Epithelial cell of proximal tubule (primary cell): Measurements from ENCODE around the gene MB21D2. TPM values are rescaled to one million over a fixed set of nuclear protein-coding genes. Genes with fewer than 3 reads are reported as not detected.

Source experiments
- DNase-seq: peaks from one replicate; pipeline ENCODE4 v3.0.0-alpha.2; 2011; ENCODE audit warnings: low read depth
- H3K4me3 ChIP-seq: 2 replicates; pipeline ENCODE4 v1.5.1; 2011; ENCODE audit warnings: low read depth, mild to moderate bottlenecking, low read length
- CTCF ChIP-seq: conservative IDR thresholded peaks from 2 replicates; pipeline ENCODE4 v1.5.1; 2012; ENCODE audit warnings: low read depth, mild to moderate bottlenecking, low read length
- total RNA-seq: library from RNA; depleted of rRNA; stranded (reverse); fragments of >200 nt; gene quantifications from 2 replicates; pipeline ENCODE4 v1.2.3, GENCODE V29; 2015

The MB21D2 gene
- total RNA-seq, 1 donor from 2014 or later = 17.7 TPM

GRCh38 chr3:192835818-192836815 lies 81.5 kb downstream of the MB21D2 start:
- H3K4me3 ChIP-seq = no peak overlapping the region
- no peak for TF ChIP-seq CTCF
- DNase-seq = peak; percentile 89

- TF ChIP-seq CTCF = no peak
- no peak overlapping the region for H3K4me3 ChIP-seq
- no peak for DNase-seq
These were observed 83.2 kb downstream of the MB21D2 start for GRCh38 chr3:192834428-192834827.

GRCh38 chr3:192833177-192833890 lies 84.3 kb downstream of the MB21D2 start:
- no peak for DNase-seq
- no peak for TF ChIP-seq CTCF
- H3K4me3 ChIP-seq = no peak overlapping the region

GRCh38 chr3:192831801-192832347 lies 85.8 kb downstream of the MB21D2 start:
- DNase-seq = no peak
- no peak overlapping the region for H3K4me3 ChIP-seq
- TF ChIP-seq CTCF = no peak

GRCh38 chr3:192831111-192831644 lies 86.5 kb downstream of the MB21D2 start:
- TF ChIP-seq CTCF = no peak
- no peak for DNase-seq
- no peak overlapping the region for H3K4me3 ChIP-seq

- no peak for TF ChIP-seq CTCF
- no peak for DNase-seq
- no peak overlapping the region for H3K4me3 ChIP-seq
These were observed 87.2 kb downstream of the MB21D2 start for GRCh38 chr3:192830291-192831110.
